ELR (cell line): ENCODE measurements around the gene UBE2E2.
"Not testable (repeated sequence)": the region's sequence is repeated elsewhere in the genome, so short reads cannot be mapped to it uniquely, and the experiment has no call there.

Source experiments
- DNase-seq: peaks from one replicate; pipeline ENCODE4 v3.0.0-alpha.2; 2015; ENCODE audit warnings: low read depth

The UBE2E2 gene

DNA sequence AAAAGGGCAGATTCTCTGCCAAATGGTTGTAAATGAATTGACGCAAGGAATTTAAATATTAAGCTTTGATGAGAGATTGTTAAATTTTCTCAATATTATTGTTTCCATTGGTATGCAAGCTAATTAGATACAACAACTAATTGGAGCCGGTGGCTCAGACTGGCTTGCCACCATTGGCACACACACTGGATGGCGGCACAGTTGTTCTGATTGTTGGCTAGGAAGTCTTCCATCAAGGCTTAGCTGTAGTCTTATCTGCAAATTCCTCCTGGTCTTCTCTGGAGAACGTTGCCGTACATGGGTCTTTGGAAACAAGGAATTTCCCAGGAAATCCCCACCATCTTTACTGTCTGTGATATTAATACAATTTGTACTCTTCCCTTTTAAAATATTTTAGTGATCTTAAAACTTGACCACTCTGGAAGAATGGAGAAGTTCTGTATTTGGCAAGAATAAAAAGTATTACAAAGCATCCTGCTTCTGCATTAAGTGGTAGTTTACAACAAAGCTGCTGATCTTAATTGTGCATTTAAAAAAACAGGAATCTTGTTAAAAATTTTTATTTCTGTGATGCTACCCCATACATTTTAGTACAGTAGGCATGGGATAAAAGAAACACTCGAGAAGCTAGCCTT, 126.5 kb downstream of the UBE2E2 start:
- DNase-seq, result no peak

GRCh38 chr3:23330568-23330967, 127.4 kb downstream of the UBE2E2 start:
- no peak for DNase-seq

DNA sequence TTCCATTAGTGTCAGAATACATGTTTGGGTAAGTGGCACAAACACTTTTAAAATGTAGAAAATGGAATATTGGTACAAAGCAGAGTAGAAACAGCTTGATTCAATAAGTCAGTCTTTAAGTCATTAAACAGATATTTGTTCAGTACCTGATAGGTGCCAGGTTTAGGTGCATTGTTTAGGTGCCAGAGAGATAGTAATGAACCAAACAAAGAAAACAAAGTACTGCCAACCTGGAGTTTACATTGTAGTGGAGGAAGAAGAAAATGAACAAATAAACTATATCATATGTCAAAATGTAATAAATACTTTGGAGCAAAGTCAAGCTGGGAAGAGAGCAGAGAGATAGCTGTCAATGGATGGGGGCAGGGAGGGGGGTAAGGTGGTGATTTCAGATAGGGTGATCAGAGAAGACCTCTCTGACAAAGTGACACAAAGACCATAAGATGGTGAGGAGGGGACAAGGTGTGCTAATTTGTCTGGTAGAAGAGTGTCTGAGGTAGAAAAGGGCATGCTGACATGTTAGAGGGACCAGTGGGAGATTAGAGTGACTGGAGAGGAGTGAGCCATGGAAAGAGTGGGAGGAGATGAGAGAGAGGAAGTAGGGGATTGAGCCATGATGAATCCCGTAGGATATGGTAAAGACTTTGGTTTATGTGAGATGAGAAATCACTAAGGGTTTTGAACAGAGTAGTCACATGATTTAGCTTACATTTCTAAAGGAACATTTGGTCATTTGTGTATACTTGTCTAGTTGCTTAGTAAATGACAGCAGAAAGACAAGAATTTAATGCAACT, 128.2 kb downstream of the UBE2E2 start:
- peak; percentile 40 for DNase-seq

DNA sequence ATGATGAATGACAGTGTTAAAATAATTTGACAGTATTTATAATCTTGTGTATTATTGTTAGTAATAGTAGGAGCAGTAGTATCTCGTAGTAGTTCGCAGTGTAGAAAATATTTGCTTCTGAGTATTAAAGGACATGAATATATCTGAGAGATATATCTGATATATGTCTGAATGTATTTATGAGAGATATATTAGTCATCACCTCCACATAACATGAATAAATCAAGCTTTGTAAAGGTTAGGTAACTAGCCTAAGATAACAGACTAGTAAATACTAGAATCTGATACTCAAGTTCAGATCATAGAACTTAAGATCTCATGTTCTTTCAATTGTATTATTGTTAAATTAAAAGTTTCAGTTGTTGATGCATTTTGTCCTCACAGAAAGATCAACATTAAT, 130.5 kb downstream of the UBE2E2 start:
- peak; percentile 41 for DNase-seq

DNA sequence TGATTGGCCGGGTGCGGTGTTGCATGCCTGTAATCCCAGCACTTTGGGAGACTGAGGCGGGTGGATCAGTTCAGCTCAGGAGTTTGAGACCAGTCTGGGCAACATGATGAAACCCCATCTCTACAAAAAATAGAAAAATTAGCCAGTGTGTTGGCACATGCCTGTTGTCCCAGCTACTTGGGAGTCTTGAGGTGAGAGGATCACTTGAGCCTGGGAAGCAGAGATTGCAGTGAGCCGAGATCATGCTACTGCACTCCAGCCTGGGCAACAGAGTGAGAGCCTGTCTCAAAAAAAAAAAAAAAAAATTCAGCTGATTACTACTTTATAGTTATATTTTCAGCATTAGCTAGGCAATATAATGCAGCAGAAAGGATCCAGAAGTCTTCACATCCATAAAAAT, 133.7 kb downstream of the UBE2E2 start:
- not testable (repeated sequence) for DNase-seq

DNA sequence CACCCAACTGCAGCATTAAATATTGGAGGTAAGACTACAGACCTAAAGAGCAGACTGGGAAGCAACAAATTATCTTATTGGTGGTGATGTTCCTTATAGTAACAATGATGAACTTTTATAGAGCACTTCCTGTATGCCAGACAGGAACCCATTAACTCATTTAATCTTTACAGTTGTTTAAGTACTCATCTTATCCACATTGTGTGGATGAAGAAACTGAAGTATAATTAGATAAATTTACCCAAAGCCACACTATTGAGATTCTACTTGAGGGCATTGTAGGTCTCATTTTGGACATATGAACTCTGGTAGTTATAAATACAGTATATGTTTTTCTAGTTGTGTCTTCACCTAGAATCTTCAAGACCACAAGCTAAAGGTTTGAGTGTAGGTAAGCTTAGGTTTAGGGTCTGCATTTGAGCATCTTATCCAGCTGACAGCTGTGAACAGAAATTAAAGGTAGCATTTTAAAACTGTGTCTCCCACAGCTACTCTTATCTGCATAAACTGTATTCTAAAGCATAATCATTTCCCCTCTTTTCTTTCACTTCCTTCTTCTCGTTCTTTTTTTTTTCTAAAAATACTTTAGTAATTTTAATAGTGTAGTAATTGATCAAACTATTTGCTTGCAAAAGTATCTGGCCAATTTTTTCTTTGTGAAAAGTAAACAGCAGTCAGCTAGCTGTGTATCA, 138.2 kb downstream of the UBE2E2 start:
- DNase-seq, result no peak

GRCh38 chr3:23342343-23342742, 139.2 kb downstream of the UBE2E2 start:
- no peak for DNase-seq

- DNase-seq, result no peak
Measured at GRCh38 chr3:23343509-23343908, 140.4 kb downstream of the UBE2E2 start.

- DNase-seq, result no peak
Measured at GRCh38 chr3:23344886-23345285, 141.8 kb downstream of the UBE2E2 start.

DNA sequence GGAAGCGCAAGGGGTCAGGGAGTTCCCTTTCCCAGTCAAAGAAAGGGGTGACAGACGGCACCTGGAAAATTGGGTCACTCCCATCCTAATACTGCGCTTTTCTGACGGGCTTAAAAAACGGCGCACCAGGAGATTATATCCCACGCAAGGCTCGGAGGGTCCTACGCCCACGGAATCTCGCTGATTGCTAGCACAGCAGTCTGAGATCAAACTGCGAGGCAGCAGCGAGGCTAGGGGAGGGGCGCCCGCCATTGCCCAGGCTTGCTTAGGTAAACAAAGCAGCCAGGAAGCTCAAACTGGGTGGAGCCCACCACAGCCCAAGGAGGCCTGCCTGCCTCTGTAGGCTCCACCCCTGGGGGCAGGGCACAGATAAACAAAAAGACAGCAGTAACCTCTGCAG, 146.3 kb downstream of the UBE2E2 start:
- DNase-seq, result not testable (repeated sequence)

DNA sequence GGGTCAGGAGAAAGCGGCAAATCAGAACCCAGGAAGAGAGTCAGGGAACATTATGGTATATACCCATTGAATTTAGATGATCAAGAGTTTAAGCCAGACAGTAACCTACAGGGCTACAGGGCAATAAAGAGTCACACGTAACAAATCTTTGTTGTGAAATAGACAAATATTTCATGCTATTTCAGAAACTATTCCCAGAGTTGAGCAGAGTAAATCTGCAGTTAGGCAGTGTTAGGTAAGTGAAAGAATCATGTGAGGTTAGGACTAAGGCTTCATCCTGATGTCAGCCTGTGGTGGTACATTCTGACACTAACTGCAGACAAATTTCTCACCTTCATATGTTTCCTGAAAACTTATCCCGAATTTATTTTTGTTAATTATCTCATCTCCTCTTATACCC, 153.0 kb downstream of the UBE2E2 start:
- no peak for DNase-seq

GRCh38 chr3:23356923-23357322, 153.8 kb downstream of the UBE2E2 start:
- no peak for DNase-seq

DNA sequence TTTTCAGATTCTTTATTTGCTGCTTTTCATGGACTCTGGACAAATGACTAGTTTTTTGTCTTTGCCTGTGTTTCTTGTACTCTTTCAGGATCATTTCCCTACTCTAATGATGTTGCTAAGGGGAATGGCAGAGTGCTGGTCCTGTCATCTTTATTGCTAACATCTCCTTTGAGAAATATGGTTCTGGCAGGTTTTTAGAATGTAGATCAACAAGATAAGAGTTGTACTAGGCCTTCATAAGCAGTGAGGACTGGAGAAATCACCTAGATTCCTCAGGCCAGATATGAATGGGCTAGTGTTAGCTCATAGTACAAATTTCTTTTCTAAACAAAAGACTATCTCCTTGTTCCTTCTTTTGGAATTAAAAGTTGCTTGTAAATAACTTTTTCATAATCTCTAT, 156.0 kb downstream of the UBE2E2 start:
- no peak for DNase-seq

GRCh38 chr3:23365066-23365465, 161.9 kb downstream of the UBE2E2 start:
- no peak for DNase-seq

GRCh38 chr3:23368731-23369130, 165.6 kb downstream of the UBE2E2 start:
- DNase-seq, result no peak

- no peak for DNase-seq
Measured at GRCh38 chr3:23372285-23372684, 169.2 kb downstream of the UBE2E2 start.

DNA sequence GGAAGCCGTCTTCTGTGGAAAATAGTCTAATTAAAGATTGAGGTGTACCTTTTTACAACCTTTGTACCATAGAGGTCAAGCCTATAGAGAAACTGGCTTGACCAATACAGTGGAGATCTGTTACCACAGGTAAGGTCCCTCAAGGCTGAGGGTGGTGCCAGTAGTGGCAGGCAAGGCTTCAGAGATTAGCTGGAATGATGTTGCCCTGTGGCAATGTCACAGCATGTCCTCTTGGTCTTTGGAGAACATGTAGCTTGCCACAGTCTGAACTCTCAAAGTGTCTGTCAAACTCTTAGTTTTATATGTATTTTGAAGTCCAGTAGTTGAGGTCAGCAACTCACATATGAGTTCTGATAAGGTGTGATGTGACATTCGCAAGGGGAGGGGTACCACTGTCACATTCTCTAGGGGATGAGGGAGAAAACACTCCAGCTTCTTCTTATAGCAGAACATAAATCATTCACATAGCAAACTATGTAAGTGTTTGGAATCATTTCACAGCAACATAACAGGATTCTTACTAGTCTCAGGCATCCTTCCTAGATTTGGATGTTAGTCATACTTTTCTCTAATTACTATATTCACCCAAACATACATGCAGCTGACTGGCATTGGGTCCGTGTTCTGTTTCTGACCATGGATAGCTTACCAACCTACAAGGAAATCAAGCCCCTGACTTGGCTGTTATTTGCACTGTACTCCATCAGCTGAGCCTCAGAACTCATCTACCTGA, 173.6 kb downstream of the UBE2E2 start:
- DNase-seq, result no peak

DNA sequence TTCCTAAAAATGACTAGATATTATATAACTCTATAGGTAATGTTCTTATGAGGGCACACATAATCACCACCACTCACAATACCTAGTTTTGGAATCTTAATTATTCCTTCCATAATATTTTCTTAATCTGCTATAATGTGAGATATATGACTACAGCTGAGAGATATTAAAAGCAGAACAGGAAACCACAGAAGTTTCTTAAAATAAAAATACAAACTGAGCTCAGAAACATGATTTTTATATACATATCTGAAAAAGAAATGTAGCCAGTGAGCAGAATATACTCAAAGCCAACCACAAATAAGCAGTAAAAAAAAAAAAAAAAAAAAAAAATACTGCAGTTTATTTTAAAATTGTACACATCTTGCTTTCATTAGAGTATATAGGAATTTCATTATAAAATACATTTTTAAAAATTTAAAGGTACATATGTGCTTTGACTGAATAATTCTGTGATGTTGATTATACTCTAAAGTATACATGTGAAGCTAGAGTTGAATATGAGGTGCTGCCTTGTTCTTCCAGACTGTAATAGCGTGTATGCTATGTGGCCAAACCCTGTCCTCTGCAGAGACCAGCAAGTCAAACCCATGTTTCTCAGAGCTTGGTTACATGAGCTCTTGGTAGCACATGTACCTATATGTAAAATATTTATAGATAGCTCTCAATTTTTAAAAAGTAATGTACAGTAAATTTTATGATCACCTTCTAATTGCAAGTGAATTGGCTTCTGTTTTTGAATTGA, 175.0 kb downstream of the UBE2E2 start:
- DNase-seq, result no peak

GRCh38 chr3:23383875-23384274, 180.7 kb downstream of the UBE2E2 start:
- no peak for DNase-seq

DNA sequence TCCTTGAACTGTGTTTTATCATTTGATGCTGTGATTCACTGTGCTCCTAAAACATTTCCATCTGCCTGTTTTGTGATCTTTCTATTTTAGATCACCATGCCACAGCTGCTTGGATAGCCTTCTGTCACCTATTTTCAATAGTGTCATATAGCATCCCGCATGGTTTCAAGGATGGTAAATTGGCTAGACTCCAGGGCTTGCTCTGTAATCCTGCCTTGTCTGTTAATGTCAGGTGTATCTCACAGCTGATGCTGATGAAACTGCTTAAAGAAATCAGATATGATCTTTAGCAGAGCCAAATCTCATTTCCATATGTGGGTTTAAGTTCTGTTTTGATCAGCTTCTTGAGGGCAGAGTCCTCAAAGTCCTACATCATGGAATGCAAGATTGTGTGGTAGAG, 182.2 kb downstream of the UBE2E2 start:
- DNase-seq, result no peak

DNA sequence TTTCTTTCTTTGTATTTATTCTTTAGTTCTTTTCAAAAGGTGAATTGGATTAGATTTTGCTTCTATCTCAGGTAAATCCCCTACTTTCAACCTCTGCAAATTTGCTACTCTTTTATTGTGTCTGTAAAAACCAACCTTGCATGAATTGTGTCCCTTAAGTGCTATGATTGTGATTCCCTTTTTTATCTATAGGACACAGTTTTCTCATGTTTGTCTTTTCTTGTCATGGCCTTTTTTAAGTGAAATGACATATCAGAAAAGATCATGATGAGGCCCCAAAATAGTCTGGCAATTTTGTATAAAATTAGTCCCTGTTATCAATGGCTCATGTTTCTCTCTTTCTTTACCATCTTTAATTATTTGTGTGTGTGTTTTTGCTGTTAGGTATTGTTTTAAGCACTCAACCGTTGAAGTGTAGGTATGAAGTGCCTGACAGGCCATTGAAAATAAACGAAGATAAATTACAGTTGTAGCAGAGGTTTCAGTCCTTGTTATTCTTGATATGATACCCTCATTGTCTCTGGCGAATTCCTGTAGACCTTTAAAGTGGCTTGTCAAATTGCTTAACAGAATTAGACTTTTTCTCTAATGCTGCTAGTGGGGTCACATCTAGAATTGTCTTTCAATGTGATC, 184.3 kb downstream of the UBE2E2 start:
- no peak for DNase-seq
